ENCODE results near the gene SMAGP.
"Not testable (repeated sequence)": the region's sequence is repeated elsewhere in the genome, so short reads cannot be mapped to it uniquely, and the experiment has no call there.

Gene SMAGP

GRCh38 chr12:51270067-51270950 is at the start of gene SMAGP:
TSS of gene SMAGP (minus strand) at chr12:51270415. CDS start at chr12:51269278, 1,137 bp downstream.
- DNase-seq = peak; percentile 54

GRCh38 chr12:51318846-51319599 is 48.8 kb upstream of the SMAGP start:
- DNase-seq = no peak

- not testable (repeated sequence) for DNase-seq
Measured at GRCh38 chr12:51318057-51318806, 48.0 kb upstream of the SMAGP start.

GRCh38 chr12:51311389-51311788 is 41.2 kb upstream of the SMAGP start:
- no peak for DNase-seq

GRCh38 chr12:51307655-51308593 is 37.7 kb upstream of the SMAGP start:
- DNase-seq = no peak

- peak; percentile 53 for DNase-seq
Measured at GRCh38 chr12:51306507-51306906, 36.3 kb upstream of the SMAGP start.

- DNase-seq = not testable (repeated sequence)
Measured at GRCh38 chr12:51300768-51301167, 30.6 kb upstream of the SMAGP start.

- no peak for DNase-seq
Measured at GRCh38 chr12:51295651-51296050, 25.4 kb upstream of the SMAGP start.

- DNase-seq = not testable (repeated sequence)
Measured at GRCh38 chr12:51294097-51294496, 23.9 kb upstream of the SMAGP start.

- DNase-seq = peak; percentile 51
Measured at GRCh38 chr12:51293696-51294095, 23.5 kb upstream of the SMAGP start.

- peak; percentile 81 for DNase-seq
Measured at GRCh38 chr12:51291603-51292513, 21.6 kb upstream of the SMAGP start.

- no peak for DNase-seq
Measured at GRCh38 chr12:51285843-51286242, 15.6 kb upstream of the SMAGP start.

- no peak for DNase-seq
Measured at GRCh38 chr12:51281202-51281924, 11.1 kb upstream of the SMAGP start.

GRCh38 chr12:51275088-51275487 is 4.9 kb upstream of the SMAGP start:
- no peak for DNase-seq

GRCh38 chr12:51272810-51273209 is 2.6 kb upstream of the SMAGP start:
- not testable (repeated sequence) for DNase-seq

- DNase-seq = no peak
Measured at GRCh38 chr12:51270951-51271518, 820 bp upstream of the SMAGP start.

- DNase-seq = peak; percentile 19
Measured at GRCh38 chr12:51269174-51270066, 795 bp downstream of the SMAGP start.

GRCh38 chr12:51265024-51265423 is 5.2 kb downstream of the SMAGP start:
- DNase-seq = no peak

- no peak for DNase-seq
Measured at GRCh38 chr12:51264297-51264696, 5.9 kb downstream of the SMAGP start.

Measured in suppressor macrophage treated with lipopolysaccharide for 4 hours (primary cell).